ENCODE results near the gene INPP5E.
"Not testable (repeated sequence)": the region's sequence is repeated elsewhere in the genome, so short reads cannot be mapped to it uniquely, and the experiment has no call there.

The INPP5E gene

GRCh38 chr9:136426787-136427186, 12.9 kb downstream of the INPP5E start:
- DNase-seq, result no peak

DNA sequence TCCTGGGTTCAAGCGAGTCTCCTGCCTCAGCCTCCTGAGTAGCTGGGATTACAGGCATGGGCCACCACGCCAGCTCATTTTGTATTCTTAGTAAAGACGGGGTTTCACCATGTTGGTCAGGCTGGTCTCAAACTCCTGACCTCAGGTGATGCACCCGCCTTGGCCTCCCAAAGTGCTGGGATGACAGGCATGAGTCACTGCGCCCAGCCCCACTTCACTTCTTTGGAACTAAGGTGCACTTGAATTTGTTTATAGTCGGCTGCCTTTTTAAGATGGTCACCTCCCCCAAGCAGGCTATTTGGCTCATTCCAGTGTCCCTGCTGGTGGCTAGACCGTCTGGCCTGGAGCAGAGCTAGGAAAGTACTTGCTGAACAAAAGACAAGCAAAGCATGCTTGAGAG, 14.3 kb downstream of the INPP5E start:
- DNase-seq, result not testable (repeated sequence)

GRCh38 chr9:136424750-136425362, 14.8 kb downstream of the INPP5E start:
- no peak for DNase-seq

GRCh38 chr9:136423432-136424146, 16.1 kb downstream of the INPP5E start:
- no peak for DNase-seq

GRCh38 chr9:136422876-136423275, 16.8 kb downstream of the INPP5E start:
- no peak for DNase-seq

DNA sequence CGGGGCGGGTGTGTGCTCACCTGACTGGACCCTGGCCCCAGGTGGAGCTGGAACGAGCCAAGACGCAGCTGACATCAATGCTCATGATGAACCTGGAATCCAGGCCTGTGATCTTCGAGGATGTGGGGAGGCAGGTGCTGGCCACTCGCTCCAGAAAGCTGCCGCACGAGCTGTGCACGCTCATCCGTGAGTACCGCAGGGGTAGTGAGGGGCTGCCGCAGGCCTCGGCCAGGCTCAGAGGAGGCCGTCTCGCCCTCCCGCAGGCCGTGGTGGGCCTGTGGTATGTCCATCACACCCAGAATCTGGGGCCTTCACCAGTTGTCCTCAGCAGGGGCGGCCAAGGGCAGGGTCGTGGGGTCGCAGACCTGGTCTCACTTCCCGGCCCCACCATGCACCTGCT, 17.9 kb downstream of the INPP5E start:
- DNase-seq, result no peak

GRCh38 chr9:136419092-136419420, 20.6 kb downstream of the INPP5E start:
- no peak for DNase-seq

DNA sequence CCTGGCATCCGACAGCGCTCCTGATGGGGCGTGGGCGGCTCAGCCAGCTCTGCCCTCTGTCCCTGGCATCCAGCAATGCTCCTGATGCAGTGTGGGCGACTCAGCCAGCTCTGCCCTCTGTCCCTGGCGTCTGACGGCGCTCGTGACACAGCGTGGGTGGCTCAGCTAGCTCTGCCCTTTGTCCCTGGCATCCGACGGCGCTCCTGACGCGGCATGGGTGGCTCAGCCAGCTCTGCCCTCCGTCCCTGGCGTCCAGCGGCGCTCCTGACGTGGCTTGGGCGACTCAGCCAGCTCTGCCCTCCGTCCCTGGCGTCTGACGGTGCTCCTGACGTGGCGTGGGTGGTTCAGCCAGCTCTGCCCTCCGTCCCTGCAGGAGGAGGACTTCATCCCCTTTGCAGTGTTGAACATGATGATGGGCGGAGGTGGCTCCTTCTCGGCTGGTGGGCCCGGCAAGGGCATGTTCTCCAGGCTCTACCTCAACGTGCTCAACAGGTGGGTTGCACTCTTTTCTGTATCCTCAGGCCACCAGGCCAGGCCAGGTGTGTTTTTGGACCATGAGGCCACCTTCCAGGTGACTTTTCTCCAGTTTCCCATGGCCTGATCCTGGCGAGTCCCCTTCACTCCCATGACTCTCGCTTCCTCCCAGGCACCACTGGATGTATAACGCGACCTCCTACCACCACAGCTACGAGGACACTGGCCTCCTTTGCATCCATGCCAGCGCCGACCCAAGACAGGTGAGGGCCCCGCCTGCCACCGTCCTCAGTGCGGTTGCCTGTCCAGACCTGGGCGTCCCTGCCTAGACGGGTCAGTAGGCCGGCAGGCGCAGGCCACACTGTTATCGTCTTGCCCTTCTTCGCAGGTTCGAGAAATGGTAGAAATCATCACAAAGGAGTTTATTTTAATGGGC, 21.2 kb downstream of the INPP5E start:
- no peak for DNase-seq

DNA sequence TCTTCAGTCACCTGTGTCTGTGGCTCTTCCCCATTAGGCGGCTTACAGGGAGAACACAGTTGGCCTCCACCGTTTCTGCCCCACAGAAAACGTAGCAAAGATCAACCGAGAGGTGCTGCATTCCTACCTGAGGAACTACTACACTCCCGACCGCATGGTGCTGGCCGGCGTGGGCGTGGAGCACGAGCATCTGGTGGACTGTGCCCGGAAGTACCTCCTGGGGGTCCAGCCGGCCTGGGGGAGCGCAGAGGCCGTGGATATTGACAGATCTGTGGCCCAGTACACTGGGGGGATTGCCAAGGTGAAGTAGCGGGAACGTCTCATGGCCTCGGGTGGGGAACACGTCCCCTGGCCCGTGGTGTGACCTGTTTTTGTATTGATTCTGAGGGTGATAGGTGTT, 22.7 kb downstream of the INPP5E start:
- no peak for DNase-seq

- DNase-seq, result no peak
These were observed 23.2 kb downstream of the INPP5E start for GRCh38 chr9:136416427-136416826.

DNA sequence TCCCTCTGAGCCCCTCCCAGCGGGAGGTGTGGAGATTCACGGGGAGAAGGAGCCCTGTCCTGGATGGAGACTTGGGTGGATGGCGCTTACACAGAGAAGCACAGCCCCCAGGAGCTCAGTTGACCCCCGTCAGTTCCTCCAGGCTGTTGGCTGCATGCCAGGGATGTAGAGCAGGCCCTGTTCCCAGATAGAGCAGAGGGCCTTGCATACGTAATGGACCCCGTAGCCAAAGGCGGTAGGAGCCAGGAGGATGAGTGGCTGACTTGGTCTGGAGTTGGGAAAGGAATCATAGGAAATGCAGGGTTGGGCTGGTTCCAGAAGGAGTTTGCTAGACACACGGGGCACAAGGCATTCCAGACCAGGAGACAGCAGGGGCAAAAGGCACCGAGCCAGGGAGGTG, 26.7 kb downstream of the INPP5E start:
- no peak for DNase-seq

DNA sequence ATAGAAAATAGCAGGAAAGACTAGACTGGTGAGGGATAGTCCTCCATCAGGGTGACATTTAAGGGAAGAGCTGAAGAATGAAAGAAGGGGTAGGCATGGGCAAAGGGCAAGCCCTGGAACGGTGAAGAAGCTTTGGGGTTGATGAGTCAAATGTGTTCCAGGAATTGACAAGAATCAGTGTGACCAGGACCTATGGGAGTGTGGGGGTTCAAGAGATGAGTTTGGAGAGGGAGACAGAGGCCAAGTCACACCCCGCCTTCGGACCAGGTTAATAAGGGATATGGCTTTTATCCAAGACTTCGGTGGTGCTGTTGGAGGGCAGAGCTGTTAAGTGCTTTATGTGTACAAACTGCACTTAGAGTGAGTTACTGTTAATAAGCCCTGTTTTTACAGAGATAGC, 28.3 kb downstream of the INPP5E start:
- no peak for DNase-seq

DNA sequence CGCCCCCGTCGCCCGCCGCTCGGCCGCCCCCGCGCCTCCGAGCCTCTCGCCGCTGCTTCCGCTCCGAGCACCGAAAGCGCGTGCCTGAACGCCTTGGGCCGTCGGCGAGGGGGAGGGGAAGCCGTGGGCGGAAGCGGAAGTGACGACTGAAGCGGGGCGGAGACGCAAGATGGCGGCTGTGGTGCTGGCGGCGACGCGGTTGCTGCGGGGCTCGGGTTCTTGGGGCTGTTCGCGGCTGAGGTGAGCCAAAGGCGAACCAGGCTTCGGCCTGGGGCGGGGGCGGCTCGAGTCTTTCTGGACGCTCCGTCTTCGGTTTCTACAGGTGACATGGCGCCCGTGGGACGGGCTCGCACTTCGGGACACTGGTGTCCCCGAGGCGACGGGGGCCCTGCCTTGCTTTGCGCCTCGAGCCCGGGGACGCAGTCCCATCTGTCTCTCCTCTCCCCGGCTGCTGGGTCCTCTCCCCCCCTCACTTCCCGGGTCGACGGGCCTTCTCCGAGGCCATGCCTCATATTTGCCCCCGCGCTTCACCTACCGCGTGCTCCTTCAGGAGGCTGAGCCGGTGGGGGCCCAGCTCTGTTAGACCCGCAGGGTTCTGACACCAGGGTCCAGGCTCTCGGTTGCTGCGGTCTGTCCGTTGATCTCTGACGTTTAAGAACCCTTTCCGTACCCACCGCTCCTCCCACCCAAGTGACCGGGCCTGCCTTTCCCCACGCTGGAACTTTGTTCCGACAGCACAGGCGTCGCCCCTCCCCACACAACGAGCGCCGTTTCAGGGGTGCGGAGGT, 29.0 kb downstream of the INPP5E start, which contains the start of the genes ENTR1 and PMPCA:
ENTR1 (minus strand) TSS at position 115 of the 788 bp plus-strand sequence. CDS start 217 bp downstream, outside the sequence.
PMPCA (plus strand) TSS at position 159 of the 788 bp plus-strand sequence; CDS start at position 170, 11 bp downstream.
- peak; percentile 58 for DNase-seq

- no peak for DNase-seq
These were observed 29.8 kb downstream of the INPP5E start for GRCh38 chr9:136409557-136410455.

GRCh38 chr9:136407911-136408310, 31.7 kb downstream of the INPP5E start:
- DNase-seq, result no peak

- not testable (repeated sequence) for DNase-seq
These were observed 32.6 kb downstream of the INPP5E start for GRCh38 chr9:136407061-136407460.

DNA sequence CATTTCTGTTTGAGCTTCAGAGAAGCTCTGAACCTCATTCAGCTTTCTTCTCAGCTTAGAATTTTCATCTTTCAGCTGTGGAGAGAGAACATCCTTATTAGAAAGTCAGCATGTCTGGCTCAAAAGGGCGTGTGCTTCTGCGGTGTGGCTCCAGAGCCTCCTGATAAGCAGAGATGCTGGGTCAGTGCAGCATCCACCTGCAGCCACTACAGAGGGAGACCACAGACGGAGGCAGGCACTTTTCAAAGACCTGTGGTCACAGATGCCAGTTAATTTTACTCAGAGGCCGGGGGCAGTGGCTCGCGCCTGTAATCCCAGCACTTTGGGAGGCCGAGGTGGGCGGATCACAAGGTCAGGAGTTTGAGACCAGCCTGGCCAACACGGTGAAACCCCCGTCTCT, 33.7 kb downstream of the INPP5E start:
- not testable (repeated sequence) for DNase-seq

DNA sequence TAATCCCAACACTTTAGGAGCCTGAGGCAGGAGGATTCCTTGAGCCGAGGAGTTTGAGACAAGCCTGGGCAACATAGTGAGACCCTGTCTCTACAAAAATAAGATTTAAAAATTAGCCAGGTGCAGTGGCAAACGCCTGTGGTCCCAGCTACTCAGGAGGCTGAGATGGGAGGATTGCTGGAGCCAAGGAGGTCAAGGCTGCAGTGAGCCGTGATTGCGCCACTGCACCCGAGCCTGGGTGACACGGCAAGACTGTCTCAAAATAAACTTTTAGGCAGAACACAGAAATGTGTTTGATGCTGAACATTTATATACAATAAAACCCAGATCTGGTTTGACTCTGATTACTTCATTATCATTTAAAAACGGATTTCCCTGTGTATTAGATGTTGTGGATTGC, 34.2 kb downstream of the INPP5E start:
- DNase-seq, result no peak

GRCh38 chr9:136404801-136405136, 34.9 kb downstream of the INPP5E start:
- DNase-seq, result no peak

- DNase-seq, result no peak
These were observed 35.5 kb downstream of the INPP5E start for GRCh38 chr9:136403915-136404800.

- no peak for DNase-seq
These were observed 36.1 kb downstream of the INPP5E start for GRCh38 chr9:136403538-136403914.
